Measurements from ENCODE around the gene CDH16.

GRCh38 chr16:66949472-66949871, 30.8 kb upstream of the CDH16 start:
- TF ChIP-seq CTCF (IDR thresholded peaks at IDR 0.05; ENCODE audit: low read length) (no peak), EZH2 (IDR thresholded peaks at IDR 0.05; ENCODE audit: borderline replicate concordance, low read length) (no peak)

Data from OCI-LY1 (cell line).